Measurements from ENCODE around the gene FAM120B. TPM values are rescaled to one million over a fixed set of nuclear protein-coding genes. Genes with fewer than 3 reads are reported as not detected.
A peak's percentile ranks its signal among the peaks of the same experiment; 100 is the strongest.

Gene FAM120B
- total and polyA plus RNA-seq, 4 donors: 5.5 to 38.5 (median 20.4) TPM

GRCh38 chr6:170298688-170299087, 7.9 kb upstream of the FAM120B start:
- Histone ChIP-seq H3K4me1 (ENCODE audit: control insufficient read depth in 1 of 2, insufficient read depth in 2 of 2, low read length in 2 of 2) (no peaks in the 10 kb centered on the region), H3K27me3 (ENCODE audit: control insufficient read depth in 1 of 2, insufficient read depth in 2 of 2, low read length in 1 of 2) (no peaks in the 10 kb centered on the region), H3K27ac (ENCODE audit: low read depth in 1 of 2, low read length in 2 of 2) (no peak overlapping the region), H3K9me3 (ENCODE audit: control insufficient read depth, low read length) (no peaks in the 10 kb centered on the region), H3K4me3 (ENCODE audit: low read length in 2 of 2) (no peak overlapping the region), H3K36me3 (ENCODE audit: control insufficient read depth in 1 of 2, insufficient read depth in 2 of 2, low read length in 1 of 2) (no peaks in the 10 kb centered on the region)
- 100% methylated on average over 1 of the region's 1 CpG for WGBS, 2 donors
- intact Hi-C loops (cut with DNase I): loop anchor here (10.0 kb wide), 2 partner anchors 134 to 344 kb away; no protein-coding TSS in a partner anchor
- DNase-seq (no peak), ATAC-seq (ENCODE audit: low FRiP score) (no peak)

- no peaks in the 10 kb centered on the region for H3K4me1 ChIP-seq (ENCODE audit: control insufficient read depth in 1 of 2, insufficient read depth in 2 of 2, low read length in 2 of 2)
- WGBS, 2 donors: 93 to 98% methylated on average over 1 of the region's 1 CpG
- H3K4me3 ChIP-seq (ENCODE audit: low read length in 2 of 2): no peak overlapping the region
- H3K27ac ChIP-seq (ENCODE audit: low read depth in 1 of 2, low read length in 2 of 2): no peak overlapping the region
- no peaks in the 10 kb centered on the region for H3K36me3 ChIP-seq (ENCODE audit: control insufficient read depth in 1 of 2, insufficient read depth in 2 of 2, low read length in 1 of 2)
- intact Hi-C loops (cut with DNase I): no loop called here
- ATAC-seq (ENCODE audit: low FRiP score): no peak
- no peaks in the 10 kb centered on the region for H3K9me3 ChIP-seq (ENCODE audit: control insufficient read depth, low read length)
- no peak for DNase-seq
- H3K27me3 ChIP-seq (ENCODE audit: control insufficient read depth in 1 of 2, insufficient read depth in 2 of 2, low read length in 1 of 2): no peaks in the 10 kb centered on the region
These were observed 5.4 kb upstream of the FAM120B start for GRCh38 chr6:170301184-170301583.

- intact Hi-C loops (cut with DNase I): no loop called here
- Histone ChIP-seq H3K9me3 (ENCODE audit: control insufficient read depth, low read length) (no peaks in the 10 kb centered on the region), H3K4me3 (ENCODE audit: low read length in 2 of 2) (peak overlapping the region; percentile 56 to 85), H3K27me3 (ENCODE audit: control insufficient read depth in 1 of 2, insufficient read depth in 2 of 2, low read length in 1 of 2) (no peaks in the 10 kb centered on the region), H3K36me3 (ENCODE audit: control insufficient read depth in 1 of 2, insufficient read depth in 2 of 2, low read length in 1 of 2) (no peaks in the 10 kb centered on the region), H3K4me1 (ENCODE audit: control insufficient read depth in 1 of 2, insufficient read depth in 2 of 2, low read length in 2 of 2) (peaks cover 0 to 6% of the 10 kb centered on the region in 2 donors), H3K27ac (ENCODE audit: low read depth in 1 of 2, low read length in 2 of 2) (no peak overlapping the region)
- ATAC-seq (ENCODE audit: low FRiP score): no peak
- DNase-seq: no peak
- 13% methylated on average over 28 to 29 of the region's 29 CpGs for WGBS, 2 donors
These were observed 694 bp upstream of the FAM120B start for GRCh38 chr6:170305805-170306323.

- Histone ChIP-seq H3K9me3 (ENCODE audit: control insufficient read depth, low read length) (no peaks in the 10 kb centered on the region), H3K36me3 (ENCODE audit: control insufficient read depth in 1 of 2, insufficient read depth in 2 of 2, low read length in 1 of 2) (no peaks in the 10 kb centered on the region), H3K4me1 (ENCODE audit: control insufficient read depth in 1 of 2, insufficient read depth in 2 of 2, low read length in 2 of 2) (peaks cover 0 to 6% of the 10 kb centered on the region in 2 donors), H3K27ac (ENCODE audit: low read depth in 1 of 2, low read length in 2 of 2) (peak overlapping the region in 1 of 2 donors; percentile 1), H3K4me3 (ENCODE audit: low read length in 2 of 2) (peak overlapping the region; percentile 45 to 85), H3K27me3 (ENCODE audit: control insufficient read depth in 1 of 2, insufficient read depth in 2 of 2, low read length in 1 of 2) (no peaks in the 10 kb centered on the region)
- intact Hi-C loops (cut with DNase I): no loop called here
- ATAC-seq (ENCODE audit: low FRiP score) (no peak), DNase-seq (no peak)
- WGBS, 2 donors: 6 to 8% methylated on average over 15 of the region's 15 CpGs
These were observed 555 bp downstream of the FAM120B start for GRCh38 chr6:170307080-170307545.

GRCh38 chr6:170308761-170309160, 2.2 kb downstream of the FAM120B start:
- Histone ChIP-seq H3K4me3 (ENCODE audit: low read length in 2 of 2) (no peak overlapping the region), H3K27me3 (ENCODE audit: control insufficient read depth in 1 of 2, insufficient read depth in 2 of 2, low read length in 1 of 2) (no peaks in the 10 kb centered on the region), H3K4me1 (ENCODE audit: control insufficient read depth in 1 of 2, insufficient read depth in 2 of 2, low read length in 2 of 2) (peaks cover 0 to 6% of the 10 kb centered on the region in 2 donors), H3K27ac (ENCODE audit: low read depth in 1 of 2, low read length in 2 of 2) (no peak overlapping the region), H3K36me3 (ENCODE audit: control insufficient read depth in 1 of 2, insufficient read depth in 2 of 2, low read length in 1 of 2) (no peaks in the 10 kb centered on the region), H3K9me3 (ENCODE audit: control insufficient read depth, low read length) (no peaks in the 10 kb centered on the region)
- 87 to 91% methylated on average over 1 of the region's 1 CpG for WGBS, 2 donors
- ATAC-seq (ENCODE audit: low FRiP score) (no peak), DNase-seq (no peak)
- intact Hi-C loops (cut with DNase I): no loop called here

- H3K4me1 ChIP-seq (ENCODE audit: control insufficient read depth in 1 of 2, insufficient read depth in 2 of 2, low read length in 2 of 2): peaks cover 0 to 6% of the 10 kb centered on the region in 2 donors
- no peak overlapping the region for H3K27ac ChIP-seq (ENCODE audit: low read depth in 1 of 2, low read length in 2 of 2)
- no peaks in the 10 kb centered on the region for H3K36me3 ChIP-seq (ENCODE audit: control insufficient read depth in 1 of 2, insufficient read depth in 2 of 2, low read length in 1 of 2)
- no peak for DNase-seq
- H3K27me3 ChIP-seq (ENCODE audit: control insufficient read depth in 1 of 2, insufficient read depth in 2 of 2, low read length in 1 of 2): no peaks in the 10 kb centered on the region
- H3K4me3 ChIP-seq (ENCODE audit: low read length in 2 of 2): no peak overlapping the region
- intact Hi-C loops (cut with DNase I): no loop called here
- WGBS, 2 donors: 74 to 85% methylated on average over 5 of the region's 5 CpGs
- no peaks in the 10 kb centered on the region for H3K9me3 ChIP-seq (ENCODE audit: control insufficient read depth, low read length)
- ATAC-seq (ENCODE audit: low FRiP score): no peak
These were observed 5.1 kb downstream of the FAM120B start for GRCh38 chr6:170311696-170312095.

GRCh38 chr6:170312876-170313275, 6.3 kb downstream of the FAM120B start:
- ATAC-seq (ENCODE audit: low FRiP score) (no peak), DNase-seq (no peak)
- H3K9me3 ChIP-seq (ENCODE audit: control insufficient read depth, low read length): no peaks in the 10 kb centered on the region
- 95 to 96% methylated on average over 2 of the region's 2 CpGs for WGBS, 2 donors
- H3K4me3 ChIP-seq (ENCODE audit: low read length in 2 of 2): no peak overlapping the region
- H3K36me3 ChIP-seq (ENCODE audit: control insufficient read depth in 1 of 2, insufficient read depth in 2 of 2, low read length in 1 of 2): no peaks in the 10 kb centered on the region
- peaks cover 0 to under 1% of the 10 kb centered on the region in 2 donors for H3K4me1 ChIP-seq (ENCODE audit: control insufficient read depth in 1 of 2, insufficient read depth in 2 of 2, low read length in 2 of 2)
- H3K27me3 ChIP-seq (ENCODE audit: control insufficient read depth in 1 of 2, insufficient read depth in 2 of 2, low read length in 1 of 2): no peaks in the 10 kb centered on the region
- no peak overlapping the region for H3K27ac ChIP-seq (ENCODE audit: low read depth in 1 of 2, low read length in 2 of 2)
- intact Hi-C loops (cut with DNase I): no loop called here

GRCh38 chr6:170313716-170314295, 7.2 kb downstream of the FAM120B start:
- no peak overlapping the region for H3K27ac ChIP-seq (ENCODE audit: low read depth in 1 of 2, low read length in 2 of 2)
- no peaks in the 10 kb centered on the region for H3K27me3 ChIP-seq (ENCODE audit: control insufficient read depth in 1 of 2, insufficient read depth in 2 of 2, low read length in 1 of 2)
- no peaks in the 10 kb centered on the region for H3K36me3 ChIP-seq (ENCODE audit: control insufficient read depth in 1 of 2, insufficient read depth in 2 of 2, low read length in 1 of 2)
- no peak overlapping the region for H3K4me3 ChIP-seq (ENCODE audit: low read length in 2 of 2)
- ATAC-seq (ENCODE audit: low FRiP score) (no peak), DNase-seq (no peak)
- WGBS, 2 donors: 88 to 90% methylated on average over 6 of the region's 6 CpGs
- H3K9me3 ChIP-seq (ENCODE audit: control insufficient read depth, low read length): no peaks in the 10 kb centered on the region
- no peaks in the 10 kb centered on the region for H3K4me1 ChIP-seq (ENCODE audit: control insufficient read depth in 1 of 2, insufficient read depth in 2 of 2, low read length in 2 of 2)
- intact Hi-C loops (cut with DNase I): no loop called here

GRCh38 chr6:170314983-170315382, 8.4 kb downstream of the FAM120B start:
- Histone ChIP-seq H3K36me3 (ENCODE audit: control insufficient read depth in 1 of 2, insufficient read depth in 2 of 2, low read length in 1 of 2) (no peaks in the 10 kb centered on the region), H3K4me1 (ENCODE audit: control insufficient read depth in 1 of 2, insufficient read depth in 2 of 2, low read length in 2 of 2) (no peaks in the 10 kb centered on the region), H3K27me3 (ENCODE audit: control insufficient read depth in 1 of 2, insufficient read depth in 2 of 2, low read length in 1 of 2) (no peaks in the 10 kb centered on the region), H3K27ac (ENCODE audit: low read depth in 1 of 2, low read length in 2 of 2) (no peak overlapping the region), H3K4me3 (ENCODE audit: low read length in 2 of 2) (no peak overlapping the region), H3K9me3 (ENCODE audit: control insufficient read depth, low read length) (no peaks in the 10 kb centered on the region)
- no peak for DNase-seq
- ATAC-seq (ENCODE audit: low FRiP score): no peak
- 80 to 84% methylated on average over 5 of the region's 5 CpGs for WGBS, 2 donors
- intact Hi-C loops (cut with DNase I): no loop called here

Data from aorta (tissue), 5 donors.